Endothelial cell of umbilical vein (primary cell): ENCODE measurements around the gene TIPRL. TPM values are rescaled to one million over a fixed set of nuclear protein-coding genes. Genes with fewer than 3 reads are reported as not detected.

ENCODE experiments used
- BruUV-seq: library from RNA; stranded (reverse); fragments of 400-500 nt; replicated peaks from 2 replicates; lab custom pipeline; 2021; lab: Mats Ljungman, UMichigan
- CTCF ChIA-PET: fragments of 300-600, 350-600 bp; sonication (Branson Sonifier 250); formaldehyde crosslinking; loops from one replicate; lab custom pipeline; 2021; ENCODE audit warnings: antibody characterized with exemption, inconsistent platforms; lab: Charles Lee
- POLR2A ChIA-PET: fragments of 300-600, 350-600 bp; sonication (Branson Sonifier 250); formaldehyde crosslinking; loops from one replicate; lab custom pipeline; 2021; ENCODE audit warnings: antibody characterized with exemption, inconsistent platforms; lab: Charles Lee
- DNase-seq: peaks from one replicate; pipeline ENCODE4 v3.0.0-alpha.2; 2011; ENCODE audit warnings: low read depth, low spot score
- FAIRE-seq: peaks from 2 replicates; lab custom pipeline; 2011; peaks lifted over from hg19 to GRCh38; lab: Jason Lieb, UNC
- H2AFZ ChIP-seq: 2 replicates; pipeline ENCODE4 v1.6.0; 2012; ENCODE audit warnings: low read depth, low read length, control low read depth, inconsistent platforms
- H3K27ac ChIP-seq: 2 replicates; pipeline ENCODE4 v1.5.1; 2011; ENCODE audit warnings: low read depth, mild to moderate bottlenecking, control low read depth, low read length, moderate library complexity; ENCODE audit not compliant: insufficient read depth
- H3K27me3 ChIP-seq, 2 experiments: 2 replicates each; pipeline versions ENCODE4 v1.6.0 to v1.6.1; 2011; ENCODE audit warnings: low read length in 2 of 2, mixed read lengths in 1 of 2; ENCODE audit not compliant: control insufficient read depth in 2 of 2, insufficient read depth in 2 of 2
- H3K36me3 ChIP-seq, 2 experiments: 2 replicates in 1 of 2; 3 replicates in 1 of 2; pipeline ENCODE4 v1.5.1; 2011; ENCODE audit warnings: low read length in 2 of 2, mild to moderate bottlenecking in 1 of 2, moderate library complexity in 1 of 2; ENCODE audit not compliant: control insufficient read depth in 2 of 2, insufficient read depth in 2 of 2; ENCODE audit errors: extremely low read depth in 1 of 2
- H3K4me1 ChIP-seq: 3 replicates; pipeline ENCODE4 v1.5.1; 2011; ENCODE audit warnings: mild to moderate bottlenecking, low read length; ENCODE audit not compliant: control insufficient read depth, insufficient read depth; ENCODE audit errors: extremely low read depth
- H3K4me2 ChIP-seq: 2 replicates; pipeline ENCODE4 v1.6.1; 2011; ENCODE audit warnings: low read length, control low read depth, mixed read lengths; ENCODE audit not compliant: insufficient read depth
- H3K4me3 ChIP-seq, 3 experiments: fragments of 200-600 bp in 1 of 3; sonication (generic), shearing (Covaris generic) in 1 of 3; replicated peaks in 1 of 3; 2 replicates each; pipeline ENCODE4 v1.5.1; 2011 to 2016; ENCODE audit warnings: control low read depth in 3 of 3, low read length in 3 of 3, mild to moderate bottlenecking in 2 of 3, inconsistent platforms in 1 of 3, low read depth in 1 of 3, moderate library complexity in 1 of 3; ENCODE audit not compliant: insufficient read depth in 1 of 3
- H3K79me2 ChIP-seq: 2 replicates; pipeline ENCODE4 v1.6.0; 2012; ENCODE audit warnings: low read length, inconsistent platforms; ENCODE audit not compliant: control insufficient read depth, insufficient read depth
- H3K9ac ChIP-seq: replicated peaks from 2 replicates; pipeline ENCODE3; 2011; ENCODE audit warnings: low read length, control low read depth; ENCODE audit not compliant: insufficient read depth; ENCODE audit errors: extremely low read depth
- H3K9me1 ChIP-seq: replicated peaks from 3 replicates; pipeline ENCODE4 v1.6.0; 2011; ENCODE audit warnings: mild to moderate bottlenecking, low read length; ENCODE audit not compliant: control insufficient read depth, insufficient read depth; ENCODE audit errors: extremely low read depth
- H3K9me3 ChIP-seq: replicated peaks from 2 replicates; pipeline ENCODE4 v1.5.1; 2012; ENCODE audit warnings: low read length, inconsistent platforms; ENCODE audit not compliant: control insufficient read depth, insufficient read depth
- H4K20me1 ChIP-seq: replicated peaks from 2 replicates; pipeline ENCODE3; 2011; ENCODE audit warnings: mild to moderate bottlenecking, low read length; ENCODE audit not compliant: control insufficient read depth, insufficient read depth; ENCODE audit errors: extremely low read depth
- CTCF ChIP-seq, 2 donors: IDR thresholded peaks; 1 replicate in 1 of 2; 2 replicates in 1 of 2; pipeline ENCODE4 v1.5.1; 2011; ENCODE audit warnings: low read length in 2 of 2, mild to moderate bottlenecking in 2 of 2, moderate library complexity in 2 of 2, control low read depth in 1 of 2, inconsistent platforms in 1 of 2, low read depth in 1 of 2; ENCODE audit not compliant: insufficient read depth in 1 of 2; ENCODE audit errors: extremely low read depth in 1 of 2
- EZH2 ChIP-seq: IDR thresholded peaks from 2 replicates; pipeline ENCODE4 v1.6.1; 2012; ENCODE audit warnings: borderline replicate concordance, low read depth, mild to moderate bottlenecking, moderate library complexity, low read length, inconsistent platforms; ENCODE audit not compliant: severe bottlenecking
- FOS ChIP-seq: IDR thresholded peaks from 2 replicates; pipeline ENCODE4 v1.6.1; 2011; ENCODE audit warnings: mild to moderate bottlenecking, low read length, moderate library complexity, borderline replicate concordance; ENCODE audit not compliant: insufficient read depth
- GATA2 ChIP-seq: IDR thresholded peaks from 2 replicates; pipeline ENCODE4 v1.7.0; 2011; ENCODE audit warnings: low read depth, mild to moderate bottlenecking, moderate library complexity, mixed read lengths, low read length; ENCODE audit not compliant: insufficient read length, insufficient read depth
- JUN ChIP-seq: IDR thresholded peaks from 2 replicates; pipeline ENCODE4 v1.6.1; 2011; ENCODE audit warnings: borderline replicate concordance, low read depth; ENCODE audit not compliant: insufficient read length, insufficient read depth
- MYC ChIP-seq: IDR thresholded peaks from one replicate; pipeline ENCODE4 v1.6.1; 2011; ENCODE audit warnings: mild to moderate bottlenecking, low read depth, low read length
- POLR2A ChIP-seq: IDR thresholded peaks from 2 replicates; pipeline ENCODE4 v1.6.1; 2012; ENCODE audit warnings: low read depth, mild to moderate bottlenecking, control low read depth, low read length
- POLR2AphosphoS5 ChIP-seq: IDR thresholded peaks from 2 replicates; pipeline ENCODE4 v1.6.1; 2012; ENCODE audit warnings: low read depth, mild to moderate bottlenecking, control low read depth, low read length, moderate library complexity; ENCODE audit not compliant: insufficient read depth
- dilution Hi-C: fragments of 300-500 bp; cut with MboI; formaldehyde crosslinking; loops from one replicate; pipeline ENCODE4 v1.15.0; 2019; ENCODE audit warnings: low sequenced_read_pairs; ENCODE audit not compliant: extremely low pct_ligation_motif_present
- intact Hi-C: fragments of 100-400 bp; cut with micrococcal nuclease; formaldehyde crosslinking; loops from one replicate; pipeline ENCODE4 v1.10.0; 2022
- polyA plus RNA-seq, 4 experiments: library from polyadenylated mRNA; depleted of rRNA in 3 of 4; stranded (reverse) in 3 of 4; unstranded in 1 of 4; fragments of >200 nt; gene quantifications; 2 replicates each; pipeline versions ENCODE4 v1.2.1 to v1.2.3, GENCODE V29; 2011 to 2012; ENCODE audit warnings: missing spikeins in 1 of 4
- total RNA-seq: library from RNA; stranded (reverse); gene quantifications from 2 replicates; pipeline ENCODE4 v1.2.3, GENCODE V29; 2021
- TF ChIP-seq, protein P1 (sequence below): IDR thresholded peaks from 2 replicates; pipeline ENCODE4 v1.6.1; 2011; ENCODE audit not compliant: insufficient read depth, insufficient read length

Gene TIPRL
- total and polyA plus RNA-seq, 2 donors (not counting 3 experiments of a cell fraction or from before 2014, with no cell fraction given): 14.0 to 45.8 TPM

GRCh38 chr1:168213349-168213748 lies 34.6 kb downstream of the TIPRL start:
- Histone ChIP-seq H3K36me3 (no peaks in the 10 kb centered on the region), H3K4me2 (no peak overlapping the region), H3K27ac (no peak overlapping the region), H3K9ac (no peak overlapping the region), H3K4me1 (no peaks in the 10 kb centered on the region), H2AFZ (no peak overlapping the region), H3K9me1 (no peaks in the 10 kb centered on the region), H3K9me3 (no peaks in the 10 kb centered on the region), H3K4me3 (no peak overlapping the region), H3K79me2 (no peaks in the 10 kb centered on the region), H3K27me3 (peaks cover 1 to 2% of the 10 kb centered on the region in 2 experiments), H4K20me1 (no peaks in the 10 kb centered on the region)
- DNase-seq (no peak), FAIRE-seq (no peak)
- ChIA-PET CTCF (no interaction called here), POLR2A (no interaction called here)
- dilution Hi-C loops: no loop called here
- TF ChIP-seq CTCF (IDR thresholded peaks at IDR 0.05; ENCODE audit: extremely low read depth in 1 of 2, insufficient read depth in 1 of 2, low read depth in 1 of 2, low read length in 2 of 2) (no peak), GATA2 (no peak), FOS (no peak)
- TF ChIP-seq, protein P1, sequence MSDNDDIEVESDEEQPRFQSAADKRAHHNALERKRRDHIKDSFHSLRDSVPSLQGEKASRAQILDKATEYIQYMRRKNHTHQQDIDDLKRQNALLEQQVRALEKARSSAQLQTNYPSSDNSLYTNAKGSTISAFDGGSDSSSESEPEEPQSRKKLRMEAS: no peak
- intact Hi-C loops: no loop called here
- no TSS peak for BruUV-seq

- Histone ChIP-seq H3K4me3 (no peak overlapping the region), H3K27me3 (peaks cover 1 to 2% of the 10 kb centered on the region in 2 experiments), H4K20me1 (no peaks in the 10 kb centered on the region), H3K9ac (no peak overlapping the region), H3K79me2 (no peaks in the 10 kb centered on the region), H3K4me1 (no peaks in the 10 kb centered on the region), H3K9me3 (no peaks in the 10 kb centered on the region), H3K27ac (no peak overlapping the region), H3K9me1 (no peaks in the 10 kb centered on the region), H2AFZ (no peak overlapping the region), H3K4me2 (no peak overlapping the region), H3K36me3 (no peaks in the 10 kb centered on the region)
- BruUV-seq: no TSS peak
- FAIRE-seq: no peak
- intact Hi-C loops (no loop called here), dilution Hi-C loops (no loop called here)
- POLR2A ChIA-PET: no interaction called here
- CTCF ChIA-PET: interaction anchor here (1.4 kb wide), 1 partner anchor 10 kb away, joined by 4 read pairs; the partner anchor contains the start of gene SFT2D2
- TF ChIP-seq JUN (no peak), EZH2 (no peak), FOS (no peak), GATA2 (no peak), CTCF (IDR thresholded peaks at IDR 0.05; ENCODE audit: extremely low read depth in 1 of 2, insufficient read depth in 1 of 2, low read depth in 1 of 2, low read length in 2 of 2) (no peak), POLR2AphosphoS5 (no peak), MYC (no peak), POLR2A (no peak)
- TF ChIP-seq, protein P1: no peak
- no peak for DNase-seq
Measured at GRCh38 chr1:168216171-168216570, 37.4 kb downstream of the TIPRL start.
